Measurements from ENCODE around the gene ZSCAN29.

The ZSCAN29 gene

GRCh38 chr15:43346305-43346704 lies 24.5 kb downstream of the ZSCAN29 start:
- DNase-seq = no peak

GRCh38 chr15:43330780-43331087 lies 40.1 kb downstream of the ZSCAN29 start:
- DNase-seq = no peak

GRCh38 chr15:43329960-43330779 lies 40.7 kb downstream of the ZSCAN29 start, which contains the start of gene LCMT2:
Gene LCMT2 (minus strand): TSS chr15:43330573. CDS start chr15:43330489, 84 bp downstream.
- peak; percentile 86 for DNase-seq

- peak; percentile 6 for DNase-seq
Observed at GRCh38 chr15:43329217-43329959, 41.5 kb downstream of the ZSCAN29 start.

GRCh38 chr15:43325039-43325684 lies 45.7 kb downstream of the ZSCAN29 start:
- DNase-seq = no peak

GRCh38 chr15:43318990-43319771 lies 51.7 kb downstream of the ZSCAN29 start:
- DNase-seq = no peak

- peak; percentile 35 for DNase-seq
Observed at GRCh38 chr15:43317566-43318184, 53.2 kb downstream of the ZSCAN29 start.

GRCh38 chr15:43316971-43317346 lies 53.9 kb downstream of the ZSCAN29 start:
- no peak for DNase-seq

GRCh38 chr15:43316016-43316970 lies 54.5 kb downstream of the ZSCAN29 start:
- no peak for DNase-seq

GRCh38 chr15:43314171-43314570 lies 56.7 kb downstream of the ZSCAN29 start:
- no peak for DNase-seq

GRCh38 chr15:43312378-43312777 lies 58.5 kb downstream of the ZSCAN29 start:
- DNase-seq = no peak
